GM23338 (cell line): ENCODE measurements around the gene OSBPL3. TPM values are rescaled to one million over a fixed set of nuclear protein-coding genes. Genes with fewer than 3 reads are reported as not detected.

Source experiments
- ATAC-seq: fragments of 200-7000 bp; cut with Tn5 transposase; 3 replicates; pipeline ENCODE4 v1.9.1; 2020
- DNase-seq: peaks from one replicate; pipeline ENCODE4 v3.0.0-alpha.2; 2015; ENCODE audit warnings: low spot score
- H2AFZ ChIP-seq: fragments of 200-600 bp; sonication (generic); 2 replicates; pipeline ENCODE4 v1.8.0; 2016; ENCODE audit warnings: antibody characterized with exemption, mild to moderate bottlenecking, moderate library complexity
- H3F3A ChIP-seq: fragments of 200-600 bp; sonication (generic); replicated peaks from 2 replicates; pipeline ENCODE4 v1.8.0; 2017; ENCODE audit warnings: antibody characterized with exemption, mixed run types, low read depth
- H3K27ac ChIP-seq: fragments of 200-600 bp; sonication (generic); 2 replicates; pipeline ENCODE4 v1.6.1; 2016; ENCODE audit warnings: low read depth
- H3K27me3 ChIP-seq: fragments of 200-600 bp; sonication (generic); 2 replicates; pipeline ENCODE4 v1.8.0; 2016; ENCODE audit warnings: mild to moderate bottlenecking, mixed run types, moderate library complexity; ENCODE audit not compliant: insufficient read depth
- H3K36me3 ChIP-seq: fragments of 200-600 bp; sonication (generic); 2 replicates; pipeline ENCODE4 v1.8.0; 2016; ENCODE audit warnings: mild to moderate bottlenecking; ENCODE audit not compliant: insufficient read depth
- H3K4me1 ChIP-seq: fragments of 200-600 bp; sonication (generic); 2 replicates; pipeline ENCODE4 v1.8.0; 2016; ENCODE audit warnings: mild to moderate bottlenecking, moderate library complexity; ENCODE audit not compliant: insufficient read depth
- H3K4me2 ChIP-seq: fragments of 200-600 bp; sonication (generic); 2 replicates; pipeline ENCODE4 v1.7.1; 2017; ENCODE audit warnings: mixed run types
- H3K4me3 ChIP-seq: fragments of 200-600 bp; sonication (generic); 2 replicates; pipeline ENCODE4 v1.6.1; 2016; ENCODE audit warnings: mixed run types
- H3K79me2 ChIP-seq: fragments of 200-600 bp; sonication (generic); replicated peaks from 2 replicates; pipeline ENCODE4 v1.8.0; 2017; ENCODE audit warnings: mild to moderate bottlenecking; ENCODE audit not compliant: insufficient read depth
- H3K9me2 ChIP-seq: fragments of 200-600 bp; sonication (generic); 2 replicates; pipeline ENCODE4 v1.8.0; 2017; ENCODE audit not compliant: insufficient read depth
- H4K20me1 ChIP-seq: fragments of 200-600 bp; sonication (generic); replicated peaks from 2 replicates; pipeline ENCODE4 v1.8.0; 2017; ENCODE audit warnings: mild to moderate bottlenecking; ENCODE audit not compliant: insufficient read depth
- H3K27ac Mint-ChIP-seq: 2 replicates; pipeline ENCODE4 v1.8.0; 2020; ENCODE audit warnings: inconsistent platforms, mild to moderate bottlenecking, moderate library complexity, mixed read lengths
- H3K27me3 Mint-ChIP-seq: 3 replicates; pipeline ENCODE4 v1.8.0; 2022; ENCODE audit warnings: low read depth, mild to moderate bottlenecking, moderate library complexity, mixed read lengths, inconsistent platforms; ENCODE audit not compliant: insufficient read depth, poor library complexity
- H3K36me3 Mint-ChIP-seq: 3 replicates; pipeline ENCODE4 v1.8.0; 2021; ENCODE audit warnings: low read depth, mild to moderate bottlenecking, inconsistent platforms, moderate library complexity, mixed read lengths
- H3K4me1 Mint-ChIP-seq: 3 replicates; pipeline ENCODE4 v1.8.0; 2020; ENCODE audit warnings: mild to moderate bottlenecking, inconsistent platforms, mixed read lengths
- H3K4me3 Mint-ChIP-seq: 3 replicates; pipeline ENCODE4 v1.8.0; 2021; ENCODE audit warnings: moderate library complexity, mild to moderate bottlenecking, inconsistent platforms, mixed read lengths
- H3K9me3 Mint-ChIP-seq: 3 replicates; pipeline ENCODE4 v1.8.0; 2020; ENCODE audit warnings: moderate library complexity, mild to moderate bottlenecking, inconsistent platforms, mixed read lengths
- CREB1 ChIP-seq: fragments of 250-450 bp; sonication (Bioruptor Pico); IDR thresholded peaks from 2 replicates; pipeline ENCODE4 v1.5.0; 2020; ENCODE audit warnings: low read depth, mild to moderate bottlenecking, moderate library complexity
- EZH2 ChIP-seq: fragments of 200-600 bp; sonication (generic); IDR thresholded peaks from one replicate; pipeline ENCODE4 v1.8.0; 2017; ENCODE audit warnings: antibody characterized with exemption, mild to moderate bottlenecking, low read depth; ENCODE audit not compliant: unreplicated experiment
- EZH2phosphoT487 ChIP-seq: fragments of 200-600 bp; sonication (generic); IDR thresholded peaks from one replicate; pipeline ENCODE4 v1.8.1; 2018; ENCODE audit warnings: antibody characterized with exemption; ENCODE audit not compliant: unreplicated experiment
- JUNB ChIP-seq: IDR thresholded peaks from one replicate; pipeline ENCODE4 v1.6.1; 2016; ENCODE audit warnings: antibody characterized with exemption; ENCODE audit not compliant: unreplicated experiment
- NANOG ChIP-seq: IDR thresholded peaks from 2 replicates; pipeline ENCODE4 v1.6.1; 2016; ENCODE audit warnings: antibody characterized with exemption, borderline replicate concordance
- REST ChIP-seq: IDR thresholded peaks from one replicate; pipeline ENCODE4 v1.6.1; 2018; ENCODE audit warnings: antibody characterized with exemption; ENCODE audit not compliant: unreplicated experiment
- STAT1 ChIP-seq: IDR thresholded peaks from one replicate; pipeline ENCODE4 v1.6.1; 2016; ENCODE audit warnings: antibody characterized with exemption; ENCODE audit not compliant: unreplicated experiment
- ZNF114 ChIP-seq: fragments of 250-450 bp; sonication (Bioruptor Pico); IDR thresholded peaks from 2 replicates; pipeline ENCODE4 v1.5.0; 2020; ENCODE audit warnings: mild to moderate bottlenecking, moderate library complexity
- ZNF331 ChIP-seq: fragments of 250-450 bp; sonication (Bioruptor Pico); IDR thresholded peaks from 2 replicates; pipeline ENCODE4 v1.5.0; 2020; ENCODE audit warnings: low read depth, mild to moderate bottlenecking, moderate library complexity
- polyA plus RNA-seq: library from polyadenylated mRNA; unstranded; fragments of >200 nt; fragmentation: Nextera tagmentation; extraction: Ambion mirVana; gene quantifications from 2 replicates; pipeline ENCODE4 v1.2.1, GENCODE V29; 2016
- total RNA-seq: library from RNA; depleted of rRNA; stranded (reverse); fragments of >200 nt; shearing (Covaris generic); gene quantifications from 2 replicates; pipeline ENCODE4 v1.2.3, GENCODE V29; 2014
- TF ChIP-seq, protein P1 (sequence below): IDR thresholded peaks from 2 replicates; pipeline ENCODE4 v1.6.1; 2016; ENCODE audit warnings: antibody characterized with exemption
- TF ChIP-seq, protein P2 (sequence below): fragments of 250-450 bp; sonication (Bioruptor Pico); IDR thresholded peaks from 2 replicates; pipeline ENCODE4 v1.5.0; 2020; ENCODE audit warnings: mild to moderate bottlenecking, moderate library complexity

The OSBPL3 gene
- total and polyA plus RNA-seq, 2 experiments from 2014 or later: 7.2 to 15.7 TPM

DNA sequence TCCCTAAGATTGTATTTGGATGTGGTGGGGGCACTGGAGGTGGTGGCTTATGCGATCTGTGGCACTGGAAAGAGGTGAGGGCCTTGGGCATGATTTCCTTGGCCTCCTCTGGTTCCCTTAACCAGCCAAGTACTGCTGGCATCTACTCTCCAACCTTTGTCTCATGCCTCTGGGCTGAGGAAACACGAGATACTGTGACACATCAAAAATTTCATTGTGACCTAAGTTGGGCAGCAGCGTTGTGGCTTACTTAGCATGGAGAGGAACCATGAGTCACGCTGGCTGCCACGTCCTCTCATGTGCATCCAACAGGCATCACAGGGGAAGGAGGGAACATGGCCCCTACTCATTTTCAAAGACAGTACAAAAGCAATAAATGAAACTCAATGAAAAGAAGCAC is 193.0 kb downstream of the OSBPL3 start:
- H3K36me3 Mint-ChIP-seq: peaks cover 31% of the 10 kb centered on the region
- H3K9me3 Mint-ChIP-seq: peaks cover 49% of the 10 kb centered on the region
- ATAC-seq (no peak), DNase-seq (no peak)
- no peaks in the 10 kb centered on the region for H3K4me1 ChIP-seq
- no peak overlapping the region for H3K27ac Mint-ChIP-seq
- H3K4me3 ChIP-seq: no peak overlapping the region
- H3K27ac ChIP-seq: no peak overlapping the region
- H2AFZ ChIP-seq: no peak overlapping the region
- no peaks in the 10 kb centered on the region for H3K79me2 ChIP-seq
- no peak overlapping the region for H3K4me2 ChIP-seq
- H3K27me3 ChIP-seq: no peaks in the 10 kb centered on the region
- no peaks in the 10 kb centered on the region for H4K20me1 ChIP-seq
- no peaks in the 10 kb centered on the region for H3K4me1 Mint-ChIP-seq
- no peaks in the 10 kb centered on the region for H3F3A ChIP-seq
- peaks cover 3% of the 10 kb centered on the region for H3K27me3 Mint-ChIP-seq
- TF ChIP-seq JUNB: no peak
- TF ChIP-seq NANOG: no peak
- no peak for TF ChIP-seq REST
- no peak for TF ChIP-seq ZNF114 (CRISPR knock-in tag)
- H3K9me2 ChIP-seq: 0 out of 2 replicates have a peak, but pooled peaks cover 4% of the 10 kb centered on the region
- H3K4me3 Mint-ChIP-seq: no peak overlapping the region
- no peaks in the 10 kb centered on the region for H3K36me3 ChIP-seq

DNA sequence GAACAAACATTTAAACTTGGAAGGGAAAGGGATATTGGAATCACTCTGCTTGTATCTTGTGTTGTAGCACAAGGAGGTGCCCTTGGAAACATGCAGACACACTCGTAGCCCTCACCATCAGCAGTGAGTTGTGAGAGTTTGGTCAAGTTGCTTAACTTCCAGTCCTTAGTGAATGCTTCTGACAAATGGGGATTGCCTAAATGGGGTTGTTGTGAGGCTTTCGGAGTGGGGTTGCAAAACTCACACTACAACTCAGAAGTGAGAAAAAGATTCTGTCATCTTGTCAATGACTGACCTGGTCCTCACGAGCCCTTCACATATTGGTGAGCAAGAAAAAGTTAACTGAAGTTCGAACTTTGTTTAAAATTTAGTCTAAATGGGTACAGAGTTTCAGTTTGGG is 193.7 kb downstream of the OSBPL3 start:
- no peak overlapping the region for H3K27ac ChIP-seq
- TF ChIP-seq JUNB (no peak), ZNF114 (CRISPR knock-in tag) (no peak), ZNF331 (CRISPR knock-in tag) (no peak), STAT1 (no peak), CREB1 (CRISPR knock-in tag) (no peak), EZH2phosphoT487 (no peak), NANOG (no peak), EZH2 (no peak)
- TF ChIP-seq, protein P1, sequence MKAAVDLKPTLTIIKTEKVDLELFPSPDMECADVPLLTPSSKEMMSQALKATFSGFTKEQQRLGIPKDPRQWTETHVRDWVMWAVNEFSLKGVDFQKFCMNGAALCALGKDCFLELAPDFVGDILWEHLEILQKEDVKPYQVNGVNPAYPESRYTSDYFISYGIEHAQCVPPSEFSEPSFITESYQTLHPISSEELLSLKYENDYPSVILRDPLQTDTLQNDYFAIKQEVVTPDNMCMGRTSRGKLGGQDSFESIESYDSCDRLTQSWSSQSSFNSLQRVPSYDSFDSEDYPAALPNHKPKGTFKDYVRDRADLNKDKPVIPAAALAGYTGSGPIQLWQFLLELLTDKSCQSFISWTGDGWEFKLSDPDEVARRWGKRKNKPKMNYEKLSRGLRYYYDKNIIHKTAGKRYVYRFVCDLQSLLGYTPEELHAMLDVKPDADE: no peak
- TF ChIP-seq, protein P2, sequence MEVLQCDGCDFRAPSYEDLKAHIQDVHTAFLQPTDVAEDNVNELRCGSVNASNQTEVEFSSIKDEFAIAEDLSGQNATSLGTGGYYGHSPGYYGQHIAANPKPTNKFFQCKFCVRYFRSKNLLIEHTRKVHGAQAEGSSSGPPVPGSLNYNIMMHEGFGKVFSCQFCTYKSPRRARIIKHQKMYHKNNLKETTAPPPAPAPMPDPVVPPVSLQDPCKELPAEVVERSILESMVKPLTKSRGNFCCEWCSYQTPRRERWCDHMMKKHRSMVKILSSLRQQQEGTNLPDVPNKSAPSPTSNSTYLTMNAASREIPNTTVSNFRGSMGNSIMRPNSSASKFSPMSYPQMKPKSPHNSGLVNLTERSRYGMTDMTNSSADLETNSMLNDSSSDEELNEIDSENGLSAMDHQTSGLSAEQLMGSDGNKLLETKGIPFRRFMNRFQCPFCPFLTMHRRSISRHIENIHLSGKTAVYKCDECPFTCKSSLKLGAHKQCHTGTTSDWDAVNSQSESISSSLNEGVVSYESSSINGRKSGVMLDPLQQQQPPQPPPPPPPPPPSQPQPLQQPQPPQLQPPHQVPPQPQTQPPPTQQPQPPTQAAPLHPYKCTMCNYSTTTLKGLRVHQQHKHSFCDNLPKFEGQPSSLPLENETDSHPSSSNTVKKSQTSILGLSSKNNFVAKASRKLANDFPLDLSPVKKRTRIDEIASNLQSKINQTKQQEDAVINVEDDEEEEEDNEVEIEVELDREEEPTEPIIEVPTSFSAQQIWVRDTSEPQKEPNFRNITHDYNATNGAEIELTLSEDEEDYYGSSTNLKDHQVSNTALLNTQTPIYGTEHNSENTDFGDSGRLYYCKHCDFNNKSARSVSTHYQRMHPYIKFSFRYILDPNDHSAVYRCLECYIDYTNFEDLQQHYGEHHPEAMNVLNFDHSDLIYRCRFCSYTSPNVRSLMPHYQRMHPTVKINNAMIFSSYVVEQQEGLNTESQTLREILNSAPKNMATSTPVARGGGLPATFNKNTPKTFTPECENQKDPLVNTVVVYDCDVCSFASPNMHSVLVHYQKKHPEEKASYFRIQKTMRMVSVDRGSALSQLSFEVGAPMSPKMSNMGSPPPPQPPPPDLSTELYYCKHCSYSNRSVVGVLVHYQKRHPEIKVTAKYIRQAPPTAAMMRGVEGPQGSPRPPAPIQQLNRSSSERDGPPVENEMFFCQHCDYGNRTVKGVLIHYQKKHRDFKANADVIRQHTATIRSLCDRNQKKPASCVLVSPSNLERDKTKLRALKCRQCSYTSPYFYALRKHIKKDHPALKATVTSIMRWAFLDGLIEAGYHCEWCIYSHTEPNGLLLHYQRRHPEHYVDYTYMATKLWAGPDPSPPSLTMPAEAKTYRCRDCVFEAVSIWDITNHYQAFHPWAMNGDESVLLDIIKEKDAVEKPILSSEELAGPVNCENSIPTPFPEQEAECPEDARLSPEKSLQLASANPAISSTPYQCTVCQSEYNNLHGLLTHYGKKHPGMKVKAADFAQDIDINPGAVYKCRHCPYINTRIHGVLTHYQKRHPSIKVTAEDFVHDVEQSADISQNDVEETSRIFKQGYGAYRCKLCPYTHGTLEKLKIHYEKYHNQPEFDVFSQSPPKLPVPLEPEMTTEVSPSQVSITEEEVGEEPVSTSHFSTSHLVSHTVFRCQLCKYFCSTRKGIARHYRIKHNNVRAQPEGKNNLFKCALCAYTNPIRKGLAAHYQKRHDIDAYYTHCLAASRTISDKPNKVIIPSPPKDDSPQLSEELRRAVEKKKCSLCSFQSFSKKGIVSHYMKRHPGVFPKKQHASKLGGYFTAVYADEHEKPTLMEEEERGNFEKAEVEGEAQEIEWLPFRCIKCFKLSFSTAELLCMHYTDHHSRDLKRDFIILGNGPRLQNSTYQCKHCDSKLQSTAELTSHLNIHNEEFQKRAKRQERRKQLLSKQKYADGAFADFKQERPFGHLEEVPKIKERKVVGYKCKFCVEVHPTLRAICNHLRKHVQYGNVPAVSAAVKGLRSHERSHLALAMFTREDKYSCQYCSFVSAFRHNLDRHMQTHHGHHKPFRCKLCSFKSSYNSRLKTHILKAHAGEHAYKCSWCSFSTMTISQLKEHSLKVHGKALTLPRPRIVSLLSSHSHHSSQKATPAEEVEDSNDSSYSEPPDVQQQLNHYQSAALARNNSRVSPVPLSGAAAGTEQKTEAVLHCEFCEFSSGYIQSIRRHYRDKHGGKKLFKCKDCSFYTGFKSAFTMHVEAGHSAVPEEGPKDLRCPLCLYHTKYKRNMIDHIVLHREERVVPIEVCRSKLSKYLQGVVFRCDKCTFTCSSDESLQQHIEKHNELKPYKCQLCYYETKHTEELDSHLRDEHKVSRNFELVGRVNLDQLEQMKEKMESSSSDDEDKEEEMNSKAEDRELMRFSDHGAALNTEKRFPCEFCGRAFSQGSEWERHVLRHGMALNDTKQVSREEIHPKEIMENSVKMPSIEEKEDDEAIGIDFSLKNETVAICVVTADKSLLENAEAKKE (CRISPR knock-in tag): no peak

More for the DNA sequence above, 193.7 kb downstream of the OSBPL3 start:
- Histone ChIP-seq H3K36me3 (no peaks in the 10 kb centered on the region), H3K4me3 (no peak overlapping the region), H3K4me1 (no peaks in the 10 kb centered on the region), H3K4me2 (no peak overlapping the region), H3K9me2 (0 out of 2 replicates have a peak, but pooled peaks cover 4% of the 10 kb centered on the region), H3K79me2 (no peaks in the 10 kb centered on the region), H3K27me3 (no peaks in the 10 kb centered on the region), H4K20me1 (no peaks in the 10 kb centered on the region), H3F3A (no peaks in the 10 kb centered on the region), H2AFZ (no peak overlapping the region)
- peaks cover 31% of the 10 kb centered on the region for H3K36me3 Mint-ChIP-seq
- no peaks in the 10 kb centered on the region for H3K4me1 Mint-ChIP-seq
- H3K9me3 Mint-ChIP-seq: peaks cover 49% of the 10 kb centered on the region
- no peak overlapping the region for H3K27ac Mint-ChIP-seq
- no peak for DNase-seq
- H3K4me3 Mint-ChIP-seq: no peak overlapping the region
- peaks cover 3% of the 10 kb centered on the region for H3K27me3 Mint-ChIP-seq
- ATAC-seq: no peak
